B cell (primary cell): Measurements from ENCODE around the gene PHACTR2.

ENCODE experiments used
- EZH2 ChIP-seq: IDR thresholded peaks from 2 replicates; pipeline ENCODE4 v1.6.1; 2012; ENCODE audit warnings: borderline replicate concordance, low read depth, mild to moderate bottlenecking, moderate library complexity, low read length; ENCODE audit not compliant: insufficient read depth, poor library complexity, severe bottlenecking
- TF ChIP-seq, protein P1 (sequence below): fragments of 200-600 bp; IDR thresholded peaks from one replicate; pipeline ENCODE4 v1.8.0; 2022; ENCODE audit warnings: antibody characterized with exemption, mild to moderate bottlenecking

DNA sequence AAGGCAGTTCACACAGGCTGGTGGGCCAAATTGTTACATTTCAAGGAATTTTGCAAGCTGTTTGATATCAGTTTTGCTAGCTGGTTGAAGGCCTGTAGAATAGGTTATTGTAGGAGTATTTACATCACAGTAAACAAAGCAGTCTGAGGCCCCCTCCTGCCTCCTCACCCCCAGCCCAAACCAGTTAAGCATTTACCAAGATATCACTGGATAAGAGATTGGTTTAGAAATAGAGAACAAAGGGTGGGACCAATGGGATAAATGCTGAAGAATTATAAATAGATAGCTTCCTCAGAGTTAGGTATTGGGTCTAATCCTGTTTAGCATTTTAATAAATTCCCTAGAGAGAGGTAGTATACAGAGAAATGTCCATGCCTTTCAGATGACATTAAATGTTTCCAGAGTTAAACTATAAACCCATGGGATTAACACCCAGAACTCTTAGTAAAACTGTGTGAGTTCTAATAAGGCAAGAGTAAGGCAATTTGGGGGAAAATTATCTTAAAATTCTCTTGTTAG is 2.3 kb upstream of the PHACTR2 start:
- TF ChIP-seq, protein P1, sequence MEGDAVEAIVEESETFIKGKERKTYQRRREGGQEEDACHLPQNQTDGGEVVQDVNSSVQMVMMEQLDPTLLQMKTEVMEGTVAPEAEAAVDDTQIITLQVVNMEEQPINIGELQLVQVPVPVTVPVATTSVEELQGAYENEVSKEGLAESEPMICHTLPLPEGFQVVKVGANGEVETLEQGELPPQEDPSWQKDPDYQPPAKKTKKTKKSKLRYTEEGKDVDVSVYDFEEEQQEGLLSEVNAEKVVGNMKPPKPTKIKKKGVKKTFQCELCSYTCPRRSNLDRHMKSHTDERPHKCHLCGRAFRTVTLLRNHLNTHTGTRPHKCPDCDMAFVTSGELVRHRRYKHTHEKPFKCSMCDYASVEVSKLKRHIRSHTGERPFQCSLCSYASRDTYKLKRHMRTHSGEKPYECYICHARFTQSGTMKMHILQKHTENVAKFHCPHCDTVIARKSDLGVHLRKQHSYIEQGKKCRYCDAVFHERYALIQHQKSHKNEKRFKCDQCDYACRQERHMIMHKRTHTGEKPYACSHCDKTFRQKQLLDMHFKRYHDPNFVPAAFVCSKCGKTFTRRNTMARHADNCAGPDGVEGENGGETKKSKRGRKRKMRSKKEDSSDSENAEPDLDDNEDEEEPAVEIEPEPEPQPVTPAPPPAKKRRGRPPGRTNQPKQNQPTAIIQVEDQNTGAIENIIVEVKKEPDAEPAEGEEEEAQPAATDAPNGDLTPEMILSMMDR = no peak
- no peak for TF ChIP-seq EZH2
